Endothelial cell (in vitro differentiated cells): ENCODE data around the gene IGFBP5. TPM values are rescaled to one million over a fixed set of nuclear protein-coding genes. Genes with fewer than 3 reads are reported as not detected.

Experiments
- DNase-seq: peaks from one replicate; pipeline ENCODE4 v3.0.0; 2021; ENCODE audit warnings: low spot score
- H3K27ac Mint-ChIP-seq: one replicate; pipeline ENCODE4 v1.8.0; 2021; ENCODE audit warnings: mixed read lengths, inconsistent platforms; ENCODE audit not compliant: unreplicated experiment
- H3K27me3 Mint-ChIP-seq: one replicate; pipeline ENCODE4 v1.8.0; 2021; ENCODE audit warnings: mild to moderate bottlenecking, moderate library complexity, mixed read lengths, inconsistent platforms; ENCODE audit not compliant: unreplicated experiment
- H3K36me3 Mint-ChIP-seq: one replicate; pipeline ENCODE4 v1.8.0; 2021; ENCODE audit warnings: mild to moderate bottlenecking, low read depth, mixed read lengths, inconsistent platforms; ENCODE audit not compliant: unreplicated experiment
- H3K4me1 Mint-ChIP-seq: one replicate; pipeline ENCODE4 v1.8.0; 2021; ENCODE audit warnings: mild to moderate bottlenecking, mixed read lengths, inconsistent platforms; ENCODE audit not compliant: unreplicated experiment
- H3K4me3 Mint-ChIP-seq: one replicate; pipeline ENCODE4 v1.8.0; 2021; ENCODE audit warnings: mild to moderate bottlenecking, mixed read lengths, inconsistent platforms; ENCODE audit not compliant: unreplicated experiment
- H3K9me3 Mint-ChIP-seq: one replicate; pipeline ENCODE4 v1.8.0; 2021; ENCODE audit warnings: mixed read lengths, inconsistent platforms; ENCODE audit not compliant: unreplicated experiment
- total RNA-seq: library from RNA; stranded (reverse); fragmentation: NEBNext Ultra II Directional; extraction: Animal tissue kit (Norgen Biotek cat#: 25700); gene quantifications from one replicate; pipeline ENCODE4 v1.2.1, GENCODE V29; 2021; ENCODE audit not compliant: unreplicated experiment
- TF ChIP-seq, protein P1 (sequence below): fragments of 200-600 bp; sonication (generic); IDR thresholded peaks from one replicate; pipeline ENCODE4 v1.5.0; 2021; ENCODE audit warnings: antibody characterized with exemption; ENCODE audit not compliant: unreplicated experiment

IGFBP5 gene
- total RNA-seq, 1 donor from 2014 or later = 7.2 TPM

GRCh38 chr2:216717491-216717901 lies 22.1 kb upstream of the IGFBP5 start:
- H3K4me1 Mint-ChIP-seq = no peaks in the 10 kb centered on the region
- no peaks in the 10 kb centered on the region for H3K36me3 Mint-ChIP-seq
- H3K9me3 Mint-ChIP-seq = no peaks in the 10 kb centered on the region
- no peak overlapping the region for H3K27ac Mint-ChIP-seq
- DNase-seq = no peak
- H3K27me3 Mint-ChIP-seq = peaks cover 3% of the 10 kb centered on the region
- TF ChIP-seq, protein P1, sequence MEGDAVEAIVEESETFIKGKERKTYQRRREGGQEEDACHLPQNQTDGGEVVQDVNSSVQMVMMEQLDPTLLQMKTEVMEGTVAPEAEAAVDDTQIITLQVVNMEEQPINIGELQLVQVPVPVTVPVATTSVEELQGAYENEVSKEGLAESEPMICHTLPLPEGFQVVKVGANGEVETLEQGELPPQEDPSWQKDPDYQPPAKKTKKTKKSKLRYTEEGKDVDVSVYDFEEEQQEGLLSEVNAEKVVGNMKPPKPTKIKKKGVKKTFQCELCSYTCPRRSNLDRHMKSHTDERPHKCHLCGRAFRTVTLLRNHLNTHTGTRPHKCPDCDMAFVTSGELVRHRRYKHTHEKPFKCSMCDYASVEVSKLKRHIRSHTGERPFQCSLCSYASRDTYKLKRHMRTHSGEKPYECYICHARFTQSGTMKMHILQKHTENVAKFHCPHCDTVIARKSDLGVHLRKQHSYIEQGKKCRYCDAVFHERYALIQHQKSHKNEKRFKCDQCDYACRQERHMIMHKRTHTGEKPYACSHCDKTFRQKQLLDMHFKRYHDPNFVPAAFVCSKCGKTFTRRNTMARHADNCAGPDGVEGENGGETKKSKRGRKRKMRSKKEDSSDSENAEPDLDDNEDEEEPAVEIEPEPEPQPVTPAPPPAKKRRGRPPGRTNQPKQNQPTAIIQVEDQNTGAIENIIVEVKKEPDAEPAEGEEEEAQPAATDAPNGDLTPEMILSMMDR = no peak
- no peak overlapping the region for H3K4me3 Mint-ChIP-seq

GRCh38 chr2:216716109-216716508 lies 20.8 kb upstream of the IGFBP5 start:
- no peak for DNase-seq
- H3K4me1 Mint-ChIP-seq = no peaks in the 10 kb centered on the region
- no peaks in the 10 kb centered on the region for H3K36me3 Mint-ChIP-seq
- peaks cover 2% of the 10 kb centered on the region for H3K27me3 Mint-ChIP-seq
- H3K9me3 Mint-ChIP-seq = no peaks in the 10 kb centered on the region
- H3K27ac Mint-ChIP-seq = no peak overlapping the region
- no peak overlapping the region for H3K4me3 Mint-ChIP-seq
- TF ChIP-seq, protein P1 = no peak

DNA sequence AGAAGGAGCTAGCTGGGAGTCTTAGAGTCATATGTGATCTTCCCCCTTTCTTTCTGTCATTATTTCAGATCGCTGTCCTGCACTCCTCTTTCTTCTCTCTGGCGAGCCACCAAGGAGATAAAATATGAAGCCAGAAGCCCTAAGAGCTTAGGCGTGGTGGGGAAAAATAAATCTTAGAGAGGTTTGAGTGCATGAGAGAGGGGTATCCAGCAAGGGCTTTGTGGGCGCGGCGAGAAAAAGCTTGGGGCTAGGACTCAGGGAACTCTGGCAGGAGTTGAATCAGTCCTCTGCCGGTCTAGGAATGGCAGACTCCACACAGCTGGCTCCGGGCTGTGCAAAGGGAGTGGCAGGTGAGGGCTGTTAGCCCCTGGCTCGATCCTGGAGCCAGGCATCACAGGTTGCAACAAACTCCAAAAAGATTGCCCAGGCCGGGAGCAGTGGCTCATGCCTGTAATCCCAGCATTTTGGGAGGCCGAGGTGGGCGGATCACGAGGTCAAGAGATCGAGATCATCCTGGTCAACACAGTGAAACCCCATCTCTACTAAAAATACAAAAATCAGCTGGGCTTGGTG lies 20.1 kb upstream of the IGFBP5 start:
- Mint-ChIP-seq H3K27ac (no peak overlapping the region), H3K9me3 (no peaks in the 10 kb centered on the region), H3K4me3 (no peak overlapping the region), H3K36me3 (no peaks in the 10 kb centered on the region), H3K27me3 (peaks cover 3% of the 10 kb centered on the region), H3K4me1 (no peaks in the 10 kb centered on the region)
- TF ChIP-seq, protein P1 = no peak
- DNase-seq = no peak

- Mint-ChIP-seq H3K27ac (no peak overlapping the region), H3K36me3 (no peaks in the 10 kb centered on the region), H3K4me3 (no peak overlapping the region), H3K4me1 (no peaks in the 10 kb centered on the region), H3K27me3 (peaks cover 3% of the 10 kb centered on the region), H3K9me3 (no peaks in the 10 kb centered on the region)
- TF ChIP-seq, protein P1 = no peak
- no peak for DNase-seq
These were observed 19.0 kb upstream of the IGFBP5 start for GRCh38 chr2:216714376-216714775.

- Mint-ChIP-seq H3K27me3 (peaks cover 3% of the 10 kb centered on the region), H3K9me3 (no peaks in the 10 kb centered on the region), H3K4me1 (no peaks in the 10 kb centered on the region), H3K36me3 (no peaks in the 10 kb centered on the region), H3K4me3 (no peak overlapping the region), H3K27ac (no peak overlapping the region)
- TF ChIP-seq, protein P1 = no peak
- no peak for DNase-seq
These were observed 18.5 kb upstream of the IGFBP5 start for GRCh38 chr2:216713691-216714336.
